ENCODE results near the gene GRAP2. TPM values are rescaled to one million over a fixed set of nuclear protein-coding genes. Genes with fewer than 3 reads are reported as not detected.
A peak's percentile ranks its signal among the peaks of the same experiment; 100 is the strongest.

Gene GRAP2
- total RNA-seq, 1 experiment from 2014 or later, result 0.12 TPM

GRCh38 chr22:39928536-39929520 lies 27.9 kb downstream of the GRAP2 start:
- ChIA-PET CTCF (interaction anchor here (0.9 to 1.7 kb wide), 3 partner anchors 25 to 96 kb away, joined by 3 to 8 read pairs (median 4); no protein-coding TSS in a partner anchor), POLR2A (interaction anchor here (0.6 to 1.7 kb wide), 4 partner anchors 11 to 116 kb away, joined by 3 to 4 read pairs (median 3); no protein-coding TSS in a partner anchor)
- no peaks in the 10 kb centered on the region for H3K36me3 Mint-ChIP-seq (ENCODE audit: insufficient read depth, unreplicated experiment)
- no peak overlapping the region for H3K4me3 Mint-ChIP-seq (ENCODE audit: unreplicated experiment)
- no peaks in the 10 kb centered on the region for H3K4me1 Mint-ChIP-seq (ENCODE audit: insufficient read depth, unreplicated experiment)
- H3K27ac Mint-ChIP-seq (ENCODE audit: low read depth, unreplicated experiment), result no peak overlapping the region
- no peaks in the 10 kb centered on the region for H3K9me3 Mint-ChIP-seq (ENCODE audit: unreplicated experiment)
- no peaks in the 10 kb centered on the region for H3K27me3 Mint-ChIP-seq (ENCODE audit: insufficient read depth, unreplicated experiment)
- no TSS peak for BruUV-seq (replicated peaks)
- no peak for TF ChIP-seq CTCF (IDR thresholded peaks at IDR 0.05; ENCODE audit: unreplicated experiment)
- DNase-seq (ENCODE audit: unreplicated experiment), result peak; percentile 23
- intact Hi-C loops (cut with micrococcal nuclease), result no loop called here

DNA sequence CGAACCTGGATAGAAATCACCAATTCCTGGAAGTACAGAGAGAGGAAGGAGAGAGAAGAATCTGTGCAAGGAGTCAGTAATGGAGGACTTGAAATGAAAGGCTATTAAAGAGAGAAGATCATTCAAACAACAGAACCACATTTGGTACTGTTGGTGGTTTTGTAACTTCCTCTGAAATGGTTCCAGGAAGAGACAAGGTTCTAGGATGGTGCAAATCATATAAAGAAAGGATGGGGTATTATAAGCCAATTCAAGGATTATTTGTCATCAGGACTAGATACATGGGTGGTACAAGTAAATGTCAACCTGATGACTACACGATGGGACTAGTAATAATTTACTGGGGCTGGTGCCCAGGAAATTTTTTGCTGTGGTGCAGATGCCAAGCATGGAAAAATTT lies 30.4 kb downstream of the GRAP2 start:
- Mint-ChIP-seq H3K27me3 (ENCODE audit: insufficient read depth, unreplicated experiment) (peaks cover 13% of the 10 kb centered on the region), H3K36me3 (ENCODE audit: insufficient read depth, unreplicated experiment) (no peaks in the 10 kb centered on the region), H3K27ac (ENCODE audit: low read depth, unreplicated experiment) (no peak overlapping the region), H3K4me3 (ENCODE audit: unreplicated experiment) (no peak overlapping the region), H3K9me3 (ENCODE audit: unreplicated experiment) (no peaks in the 10 kb centered on the region), H3K4me1 (ENCODE audit: insufficient read depth, unreplicated experiment) (no peaks in the 10 kb centered on the region)
- ChIA-PET POLR2A (no interaction called here), CTCF (interaction anchor here (0.5 kb wide), 1 partner anchor 48 kb away, joined by 3 read pairs; no protein-coding TSS in a partner anchor)
- no peak for TF ChIP-seq CTCF (IDR thresholded peaks at IDR 0.05; ENCODE audit: unreplicated experiment)
- no peak for DNase-seq (ENCODE audit: unreplicated experiment)
- intact Hi-C loops (cut with micrococcal nuclease), result loop anchor here (10.0 kb wide), 2 partner anchors 306 to 414 kb away; partner anchors contain the start of gene ADSL
- BruUV-seq (replicated peaks), result no TSS peak

DNA sequence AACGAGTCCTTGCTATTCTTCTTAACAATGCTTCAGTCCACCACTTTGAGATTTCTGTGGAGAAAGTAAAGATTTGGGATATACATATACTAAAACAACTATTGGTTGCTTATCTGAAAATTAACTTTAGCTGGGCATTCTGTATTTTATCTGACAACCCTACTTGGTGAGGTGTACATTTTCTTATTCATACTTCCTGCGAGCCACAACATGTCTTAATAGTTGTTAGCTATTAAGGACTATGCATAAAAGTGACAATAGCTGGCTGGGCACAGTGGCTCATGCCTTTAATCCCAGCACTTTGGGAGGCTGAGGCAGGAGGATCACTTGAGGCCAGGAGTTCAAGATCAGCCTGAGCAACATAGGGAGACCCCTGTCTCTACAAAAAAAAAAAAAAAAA lies 31.3 kb downstream of the GRAP2 start:
- Mint-ChIP-seq H3K36me3 (ENCODE audit: insufficient read depth, unreplicated experiment) (no peaks in the 10 kb centered on the region), H3K27me3 (ENCODE audit: insufficient read depth, unreplicated experiment) (peaks cover 20% of the 10 kb centered on the region), H3K27ac (ENCODE audit: low read depth, unreplicated experiment) (no peak overlapping the region), H3K4me3 (ENCODE audit: unreplicated experiment) (no peak overlapping the region), H3K4me1 (ENCODE audit: insufficient read depth, unreplicated experiment) (no peaks in the 10 kb centered on the region), H3K9me3 (ENCODE audit: unreplicated experiment) (no peaks in the 10 kb centered on the region)
- DNase-seq (ENCODE audit: unreplicated experiment), result no peak
- ChIA-PET POLR2A (interaction anchor here (0.6 to 1.6 kb wide), 2 partner anchors 16 to 166 kb away, joined by 3 to 4 read pairs; no protein-coding TSS in a partner anchor), CTCF (interaction anchor here (0.6 to 1.4 kb wide), 4 partner anchors 17 to 92 kb away, joined by 3 read pairs; no protein-coding TSS in a partner anchor)
- no TSS peak for BruUV-seq (replicated peaks)
- no peak for TF ChIP-seq CTCF (IDR thresholded peaks at IDR 0.05; ENCODE audit: unreplicated experiment)
- intact Hi-C loops (cut with micrococcal nuclease), result loop anchor here (2.0 to 10.0 kb wide), 3 partner anchors 91 to 413 kb away; partner anchors contain the start of gene ADSL
